AML-193 (cell line): ENCODE measurements around the gene LRRC10B.

Experiments
- DNase-seq, 2 experiments: peaks; one replicate each; lab custom pipeline; 2025; lab: John Stamatoyannopoulos, UW

Gene LRRC10B

DNA sequence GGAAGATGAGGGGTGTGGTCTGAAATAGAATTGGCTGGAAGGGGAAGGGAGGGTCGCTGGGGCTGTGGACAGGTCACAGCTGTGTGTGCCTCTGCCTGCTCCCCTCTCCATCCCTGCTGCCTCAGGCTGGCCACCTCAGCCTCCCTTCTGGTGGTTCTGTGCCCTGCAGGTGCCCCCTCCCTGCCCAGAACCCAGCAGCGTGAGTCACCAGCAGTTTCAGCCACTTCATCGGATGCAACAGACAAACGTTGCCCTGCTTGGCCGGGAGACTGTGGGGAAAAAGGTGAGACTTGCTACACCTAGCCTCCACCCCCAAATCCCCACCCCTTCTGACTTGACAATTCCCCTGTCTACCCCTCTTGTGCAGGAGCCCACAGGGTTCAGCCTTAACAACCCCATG lies 21.8 kb upstream of the LRRC10B start:
- no peak for DNase-seq

DNA sequence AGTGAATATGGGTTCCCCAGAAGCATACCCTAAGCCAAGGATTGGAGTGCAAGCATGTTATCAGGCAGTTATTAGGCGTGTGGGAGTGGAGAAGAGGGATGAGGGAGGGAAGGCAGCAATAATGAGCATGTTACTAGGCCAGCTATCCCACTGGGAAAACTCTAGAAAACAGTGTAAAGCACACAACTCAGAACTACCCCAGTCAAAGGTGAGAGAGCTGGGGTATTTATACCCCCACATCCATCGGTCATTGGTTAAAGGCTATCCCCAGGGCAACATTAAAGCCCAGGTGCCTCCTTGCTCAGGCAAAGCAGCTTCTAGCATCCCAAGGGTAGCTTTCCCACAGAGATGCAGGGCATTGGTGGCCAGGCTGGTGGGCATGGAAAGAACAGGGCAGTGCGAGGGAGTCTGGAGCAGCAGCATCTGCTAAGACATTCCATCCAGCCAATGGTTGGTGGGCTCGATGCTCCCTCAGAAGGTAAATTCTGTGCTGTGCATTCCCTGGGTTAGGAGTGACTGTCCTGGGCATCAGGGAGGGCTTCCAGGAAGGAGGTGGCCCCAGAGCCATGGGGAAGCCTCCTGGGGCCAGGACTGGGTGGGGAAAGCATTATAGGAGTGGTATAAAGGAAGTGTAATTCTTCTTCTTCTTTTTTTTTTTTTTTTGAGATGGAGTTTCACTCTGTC lies 21.1 kb upstream of the LRRC10B start:
- DNase-seq, result no peak

DNA sequence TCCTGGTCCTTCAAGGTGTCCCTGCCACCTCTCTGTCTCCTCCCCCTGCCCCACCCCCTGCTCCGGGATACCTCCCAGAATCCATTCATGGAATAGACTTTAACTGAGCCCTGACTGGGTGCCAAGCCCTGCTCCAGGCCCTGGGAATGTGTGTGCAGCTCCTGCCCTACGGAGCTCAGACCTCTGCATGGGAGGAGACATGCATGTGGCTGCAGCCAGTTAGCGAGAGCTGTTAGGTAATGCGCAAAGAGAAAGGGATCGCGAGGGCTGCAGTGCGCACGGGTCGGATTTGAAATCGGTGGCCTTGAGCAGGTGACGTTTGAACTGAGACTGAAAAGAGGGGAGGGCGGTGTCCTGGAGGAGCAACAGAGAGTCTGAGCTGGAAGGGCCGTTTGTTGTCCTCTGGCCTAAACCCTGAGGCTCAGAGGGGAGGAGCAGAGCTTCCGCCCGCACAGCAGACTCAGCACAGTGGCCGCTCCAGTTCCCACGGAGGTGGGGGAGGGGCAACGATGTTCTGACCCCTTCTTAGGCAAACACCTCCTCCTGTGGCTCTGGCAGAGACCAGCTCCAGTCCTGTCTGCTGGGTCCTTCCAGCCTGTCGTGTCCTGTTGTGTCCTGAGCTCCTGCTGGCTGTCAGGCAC lies 19.8 kb upstream of the LRRC10B start:
- no peak for DNase-seq

DNA sequence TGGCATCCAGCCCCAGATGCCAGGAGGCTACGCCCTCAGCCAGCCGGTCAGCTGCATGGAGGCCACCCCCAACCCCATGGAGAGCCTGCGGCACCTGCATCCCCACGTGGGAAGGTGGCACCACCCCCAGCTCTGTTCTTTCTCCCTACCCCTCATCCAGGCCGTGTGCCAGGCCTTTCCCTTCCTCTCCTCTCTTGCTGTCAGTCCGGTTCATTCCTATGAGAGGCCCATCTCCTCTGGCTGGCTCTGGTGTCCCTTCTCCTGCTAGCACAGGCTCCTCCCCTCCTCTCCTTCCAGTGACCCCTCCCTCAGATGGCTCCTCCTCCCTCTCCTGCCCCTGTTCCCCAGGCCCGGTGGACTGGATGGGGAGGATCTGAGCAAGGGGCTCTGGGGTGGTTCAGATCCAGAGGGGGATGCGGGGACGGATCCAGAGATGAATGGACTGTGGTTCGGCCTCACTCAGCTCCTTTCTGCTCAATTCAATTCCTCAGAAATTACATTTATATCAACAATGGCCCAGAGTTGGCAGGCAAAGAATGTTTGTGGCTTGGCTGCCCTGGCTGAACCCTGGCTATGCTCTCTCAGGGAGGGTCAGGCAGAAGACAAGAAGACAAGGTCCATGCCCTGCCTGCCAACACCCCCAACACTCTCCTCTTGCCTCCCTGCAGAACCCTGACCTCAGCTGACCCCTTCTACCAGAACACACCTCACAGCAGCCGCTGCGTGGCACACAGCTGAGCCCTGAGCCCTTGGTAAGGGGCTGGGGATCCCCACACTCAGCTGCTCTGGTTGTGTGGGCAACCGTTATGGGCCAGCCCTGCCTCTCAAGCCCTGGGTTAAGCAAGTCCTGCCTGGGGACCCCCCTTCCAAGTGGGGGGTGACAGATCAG lies 18.5 kb upstream of the LRRC10B start:
- DNase-seq, result no peak

DNA sequence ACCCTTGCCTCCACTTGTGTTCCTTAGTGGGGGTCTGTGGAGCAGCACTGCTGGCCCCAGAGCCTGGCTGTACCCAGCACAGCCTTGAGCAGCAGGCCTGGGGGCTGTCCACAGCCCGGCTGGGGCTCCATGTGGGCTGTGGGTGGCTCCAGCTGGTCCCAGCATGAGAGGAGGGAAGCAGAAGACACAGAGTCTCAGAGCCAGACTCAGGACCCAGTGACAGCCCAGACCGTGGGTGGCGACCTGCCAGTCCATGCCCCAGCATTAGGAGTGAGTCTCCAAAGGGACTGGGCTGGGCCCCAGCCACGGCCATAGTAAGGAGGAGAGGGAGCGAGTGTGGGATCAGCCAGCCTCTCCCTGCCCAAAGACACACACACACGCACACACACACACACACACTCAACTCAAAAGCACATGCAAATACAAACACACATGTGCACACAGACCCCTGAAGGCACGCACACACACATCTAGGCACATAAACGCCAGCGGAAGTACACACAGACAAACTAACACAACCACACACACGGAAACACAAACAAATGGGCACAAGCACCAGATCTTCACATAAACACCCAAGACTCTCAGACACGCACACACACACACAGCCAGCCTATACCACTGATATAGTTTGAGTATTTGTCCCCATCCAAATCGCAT lies 16.7 kb upstream of the LRRC10B start:
- DNase-seq, result no peak

DNA sequence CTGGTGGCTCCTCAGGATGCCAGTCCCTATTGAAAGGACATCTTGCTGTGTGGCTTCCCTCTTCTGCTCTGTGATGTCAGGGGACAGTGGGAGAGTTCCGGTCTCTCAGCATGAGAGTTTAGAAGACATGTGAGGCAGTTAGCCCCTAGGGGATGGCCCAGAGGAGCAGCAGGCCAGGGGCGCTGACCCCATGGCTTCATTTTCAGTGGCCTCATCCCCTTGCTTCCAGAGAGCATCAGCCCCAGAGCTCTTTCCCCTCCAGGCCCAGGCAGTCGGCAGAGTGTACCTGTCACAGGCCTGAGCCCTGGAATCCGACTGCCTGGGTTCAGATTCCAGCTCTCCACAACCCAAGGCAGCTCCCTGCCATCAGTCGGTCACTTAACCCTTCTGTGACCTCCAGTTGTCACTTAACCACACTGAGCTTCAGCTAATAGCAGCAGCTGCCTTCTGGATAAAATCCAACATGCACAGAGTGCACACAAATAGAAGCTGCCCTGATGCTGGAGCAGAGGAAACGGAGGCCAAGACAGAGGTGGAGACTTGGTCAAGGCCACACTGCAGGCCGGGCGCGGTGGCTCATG lies 14.1 kb upstream of the LRRC10B start:
- DNase-seq, result no peak

DNA sequence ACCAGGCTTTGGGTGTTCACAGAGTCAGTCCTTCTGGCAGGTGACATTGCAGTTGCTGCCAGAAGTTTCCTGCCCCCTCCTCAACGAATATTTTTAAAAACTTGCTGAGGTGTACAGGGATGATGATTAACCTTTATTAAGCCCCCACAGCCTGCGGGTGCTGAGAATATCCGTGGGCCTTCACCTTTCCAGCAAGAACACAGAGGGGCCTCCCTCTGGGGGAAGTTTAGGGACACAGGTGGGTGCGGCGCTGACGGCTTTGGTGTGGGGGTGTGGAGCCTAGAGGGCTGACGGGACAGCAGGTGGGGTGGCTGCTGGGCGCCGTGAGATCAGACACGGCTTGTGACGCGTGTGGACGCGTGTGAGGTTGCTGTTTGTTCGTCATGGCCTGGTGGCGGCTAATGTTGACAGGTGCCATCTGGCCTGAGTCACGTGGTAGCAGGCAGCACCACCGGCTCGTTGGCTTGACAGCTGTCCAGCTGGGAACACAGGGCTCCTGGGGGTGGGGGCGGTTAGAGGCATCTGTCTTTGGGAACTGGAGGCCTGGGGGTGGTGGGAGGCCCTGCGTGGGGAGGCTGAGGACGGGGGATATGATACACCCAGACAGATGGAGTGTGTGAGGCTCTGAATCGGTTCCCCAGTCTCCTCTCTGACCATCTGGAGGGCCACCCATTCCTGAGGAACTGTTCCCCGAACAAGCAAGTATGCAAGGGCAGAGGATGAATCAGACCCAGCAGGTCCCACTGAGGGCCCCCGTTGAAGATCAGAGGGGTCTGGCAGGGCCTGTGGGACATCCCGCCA lies 12.5 kb upstream of the LRRC10B start:
- no peak for DNase-seq

DNA sequence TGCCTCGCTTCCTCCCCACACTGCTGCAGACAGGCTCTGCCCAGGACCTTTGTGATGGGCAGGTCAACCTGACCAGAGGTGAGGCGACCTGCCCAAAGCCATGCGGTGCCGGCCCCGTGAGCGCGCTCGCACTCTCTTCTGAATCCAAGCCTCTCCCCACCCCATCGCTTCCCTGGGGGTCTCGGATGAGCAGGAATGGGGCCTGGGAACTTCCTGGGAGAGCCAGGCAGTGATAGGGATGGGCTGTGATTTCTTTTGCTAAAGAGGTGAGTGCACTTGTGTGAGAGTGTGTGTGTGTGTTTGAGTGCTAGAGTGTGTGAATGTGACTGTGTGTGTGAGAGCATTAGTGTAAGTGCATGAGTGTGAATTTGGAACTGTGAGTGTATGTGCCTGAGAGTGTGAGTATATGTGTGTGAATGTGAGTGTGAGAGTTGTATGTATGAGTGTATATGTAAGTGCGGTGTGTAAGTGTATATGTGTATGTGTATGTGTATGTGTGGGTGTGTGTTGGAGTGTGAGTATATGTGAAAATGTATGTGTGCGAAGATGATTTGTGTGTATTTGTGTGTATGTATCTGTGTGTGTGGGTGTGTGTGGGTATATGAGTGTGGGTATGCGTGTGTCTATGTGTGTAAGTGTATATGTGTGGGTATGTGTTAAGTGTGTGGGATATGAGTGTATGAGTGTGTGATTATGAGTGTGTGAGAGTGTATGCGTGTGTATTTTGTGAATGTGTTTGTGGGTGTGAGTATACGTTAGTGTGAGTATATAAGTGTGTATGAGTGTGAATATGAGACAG lies 11.7 kb upstream of the LRRC10B start:
- no peak for DNase-seq

DNA sequence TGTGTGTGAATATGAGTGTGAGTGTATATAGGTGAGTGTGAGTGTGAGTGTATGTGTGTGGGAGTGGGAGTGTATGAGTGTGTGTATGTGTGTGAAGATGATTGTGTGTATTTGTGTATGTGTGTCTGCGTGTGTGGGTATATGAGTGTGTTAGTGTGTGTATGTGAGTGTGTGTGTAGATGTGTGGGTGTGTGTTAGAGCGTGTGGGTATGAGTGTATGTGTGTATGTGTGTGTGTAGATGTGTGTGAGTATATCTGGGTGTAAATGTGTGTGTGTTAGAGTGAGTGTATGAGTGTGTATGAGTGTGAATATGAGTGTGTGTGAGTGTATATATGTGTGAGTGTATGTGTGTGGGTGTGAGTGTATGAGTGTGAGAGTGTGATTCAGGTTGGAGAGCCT lies 11.1 kb upstream of the LRRC10B start:
- no peak for DNase-seq

DNA sequence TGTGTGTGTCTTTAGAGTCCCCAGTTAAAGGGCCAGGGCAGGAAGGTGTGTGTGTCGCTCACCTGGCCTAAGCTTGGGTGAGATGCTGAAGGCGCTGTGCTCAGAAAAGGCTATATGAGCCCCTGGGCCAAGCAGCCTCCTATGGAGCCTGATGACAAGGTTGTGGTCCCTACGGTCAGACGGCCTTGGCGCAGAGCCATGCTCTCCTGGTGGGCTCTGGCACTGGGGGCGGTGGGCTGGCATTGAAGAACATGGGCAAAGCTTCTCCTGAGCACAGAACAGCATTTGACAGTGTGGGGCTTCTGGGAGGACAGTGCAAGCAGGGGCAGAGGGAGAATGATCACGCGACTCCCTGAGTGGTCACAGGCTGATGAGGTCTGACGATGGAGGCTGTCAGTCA lies 10.7 kb upstream of the LRRC10B start:
- no peak for DNase-seq

DNA sequence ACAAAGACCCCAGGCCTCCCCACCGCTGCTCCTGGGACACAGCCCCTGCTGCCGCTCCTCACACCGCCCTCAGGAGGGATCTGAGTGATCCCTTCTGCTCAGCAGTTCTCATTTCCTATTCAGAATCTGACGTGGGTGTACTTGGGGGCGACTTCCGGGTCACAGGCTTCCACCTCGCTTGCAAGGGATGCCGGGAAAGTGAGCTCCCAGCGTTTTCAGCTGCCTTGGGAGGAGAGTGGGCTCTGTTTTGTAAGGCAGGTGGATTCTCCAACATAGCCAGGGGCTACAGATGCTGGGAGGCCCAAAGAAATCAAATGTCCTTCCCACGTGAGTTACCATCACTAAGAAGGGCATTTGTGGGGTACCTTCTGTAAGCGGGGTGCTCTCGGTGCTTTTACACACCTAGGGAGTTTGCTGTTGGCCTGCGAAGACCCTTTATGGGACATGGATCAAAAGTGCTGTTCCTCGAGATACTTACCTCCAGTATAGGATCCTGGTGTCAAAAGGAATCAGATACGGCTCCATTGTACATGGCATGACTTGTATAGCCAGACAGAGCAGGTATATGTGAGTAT lies 9.7 kb upstream of the LRRC10B start:
- DNase-seq, result no peak

DNA sequence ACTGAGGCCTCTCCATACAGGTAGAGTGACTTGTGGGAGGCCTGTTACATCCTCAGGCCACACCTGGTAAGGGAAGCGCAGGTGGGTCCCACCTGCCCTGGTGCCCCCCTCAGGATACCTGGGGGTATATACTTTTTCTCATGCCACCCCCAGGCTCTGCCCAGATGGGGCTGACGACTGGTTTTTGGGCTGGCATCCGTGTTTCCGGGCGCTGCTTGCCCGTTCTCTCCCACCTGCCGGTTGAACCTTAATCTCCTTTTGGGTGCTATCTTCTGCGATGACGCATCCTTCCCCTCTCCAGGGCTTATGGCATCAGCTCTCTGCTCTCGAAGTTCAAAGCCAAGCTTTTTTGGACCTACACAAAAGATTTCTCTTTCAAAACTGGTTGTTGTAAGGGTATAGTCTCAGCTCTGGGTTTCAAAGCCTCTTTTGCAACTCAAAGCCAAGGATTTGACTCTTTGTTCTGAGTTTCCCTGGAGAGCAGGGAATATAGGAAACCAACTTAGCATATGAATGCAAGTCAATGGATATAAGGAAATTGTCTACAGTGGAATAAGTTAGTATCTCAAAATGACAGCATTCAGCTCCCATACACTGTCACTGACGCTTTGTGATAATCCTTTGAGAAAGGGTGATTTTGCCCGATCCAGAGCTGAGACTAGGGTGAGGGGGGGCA lies 8.6 kb upstream of the LRRC10B start:
- no peak for DNase-seq

DNA sequence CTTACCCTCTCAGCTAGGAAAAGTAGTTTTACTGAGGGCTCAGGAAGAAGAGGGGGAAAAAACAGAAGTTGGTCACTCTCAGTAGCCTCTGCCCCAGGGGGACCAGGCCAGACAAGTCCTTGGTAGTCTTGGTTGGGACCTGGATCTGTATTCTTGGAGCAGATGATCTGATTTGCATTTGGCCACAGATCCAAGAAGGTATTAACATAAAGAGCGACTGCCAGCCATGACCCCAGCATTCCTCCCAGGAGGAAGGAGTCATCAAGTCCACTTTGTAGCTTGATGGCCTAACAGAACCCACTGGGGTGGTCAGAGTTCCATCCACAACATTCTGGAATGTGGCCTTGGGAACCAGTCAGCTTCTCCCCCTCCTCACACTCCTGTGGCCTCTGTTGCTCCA lies 6.0 kb upstream of the LRRC10B start:
- no peak for DNase-seq

DNA sequence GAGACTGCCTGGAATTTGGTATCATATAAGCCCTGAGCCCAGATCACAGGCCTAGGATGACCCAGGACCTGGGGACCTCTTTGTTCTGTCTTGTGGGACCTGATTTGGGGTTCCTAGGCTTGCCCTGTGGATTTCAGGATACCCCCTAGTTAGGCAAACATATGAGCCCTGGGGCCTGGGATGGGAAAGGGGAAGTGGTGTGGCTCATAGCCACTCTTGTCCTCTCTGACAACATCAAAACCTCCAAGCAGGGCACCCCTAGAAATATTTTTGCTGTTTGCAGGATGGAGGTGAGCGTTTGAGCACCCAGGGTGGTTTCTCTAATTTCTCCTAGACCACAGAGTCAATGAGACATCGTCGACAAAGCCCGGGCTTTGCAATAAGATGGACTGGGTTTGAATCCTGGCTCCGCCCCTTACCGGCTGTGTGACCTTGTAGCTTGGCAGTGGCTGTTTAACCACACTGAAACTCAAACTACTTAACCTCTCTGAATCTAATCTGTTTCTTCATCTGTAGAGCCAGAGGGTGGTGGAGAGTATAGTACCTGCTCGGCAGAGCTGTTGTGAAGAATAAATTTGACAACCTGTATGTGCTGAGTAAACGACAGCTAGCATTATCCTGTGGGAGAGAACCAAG lies 5.3 kb upstream of the LRRC10B start:
- DNase-seq, result no peak

DNA sequence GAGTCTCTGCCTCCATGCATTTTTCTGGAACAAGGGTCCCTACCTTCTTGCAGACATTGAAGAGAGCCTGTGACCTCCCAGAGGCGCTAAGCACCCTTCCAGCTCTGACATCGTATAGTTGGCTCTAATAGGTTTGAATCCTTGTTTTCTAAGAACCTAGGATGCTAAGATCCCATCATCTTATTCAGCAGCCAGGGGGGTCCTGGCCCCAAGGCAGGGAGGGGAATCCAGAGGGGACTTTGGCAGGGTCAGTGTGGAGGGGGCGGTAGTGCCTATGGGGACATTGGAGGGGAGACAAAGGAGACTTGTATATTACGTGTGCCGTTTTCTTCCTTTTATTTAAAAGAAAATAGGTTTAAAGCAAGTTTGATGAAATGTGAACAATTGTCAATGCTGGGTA lies 3.4 kb upstream of the LRRC10B start:
- DNase-seq, result no peak

DNA sequence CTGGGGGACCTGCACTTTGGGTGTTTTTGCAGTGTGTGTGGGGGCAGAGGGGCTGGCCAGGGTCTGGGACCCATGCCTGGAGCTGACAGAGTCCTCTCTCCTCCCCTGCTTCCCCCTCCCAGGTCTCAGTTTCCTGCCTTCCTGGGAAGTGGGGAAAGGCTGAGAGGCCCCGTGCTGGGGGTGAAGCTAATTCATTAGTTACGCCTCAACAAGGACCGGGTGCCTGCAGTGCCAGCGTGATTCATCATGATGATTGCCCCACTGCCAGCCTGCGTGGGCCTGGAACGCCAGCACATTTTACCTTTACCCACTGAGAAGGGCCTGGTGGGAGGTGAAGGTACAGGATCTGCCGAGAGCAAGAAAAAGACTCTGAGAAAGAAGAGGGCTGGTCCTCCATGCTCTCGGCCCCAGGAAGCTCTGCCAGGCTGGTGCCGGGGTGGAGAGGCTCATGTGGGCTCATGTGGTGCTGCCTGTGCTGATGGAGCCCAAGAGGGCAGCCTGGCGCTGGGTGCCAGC lies 2.9 kb upstream of the LRRC10B start:
- DNase-seq, result no peak

DNA sequence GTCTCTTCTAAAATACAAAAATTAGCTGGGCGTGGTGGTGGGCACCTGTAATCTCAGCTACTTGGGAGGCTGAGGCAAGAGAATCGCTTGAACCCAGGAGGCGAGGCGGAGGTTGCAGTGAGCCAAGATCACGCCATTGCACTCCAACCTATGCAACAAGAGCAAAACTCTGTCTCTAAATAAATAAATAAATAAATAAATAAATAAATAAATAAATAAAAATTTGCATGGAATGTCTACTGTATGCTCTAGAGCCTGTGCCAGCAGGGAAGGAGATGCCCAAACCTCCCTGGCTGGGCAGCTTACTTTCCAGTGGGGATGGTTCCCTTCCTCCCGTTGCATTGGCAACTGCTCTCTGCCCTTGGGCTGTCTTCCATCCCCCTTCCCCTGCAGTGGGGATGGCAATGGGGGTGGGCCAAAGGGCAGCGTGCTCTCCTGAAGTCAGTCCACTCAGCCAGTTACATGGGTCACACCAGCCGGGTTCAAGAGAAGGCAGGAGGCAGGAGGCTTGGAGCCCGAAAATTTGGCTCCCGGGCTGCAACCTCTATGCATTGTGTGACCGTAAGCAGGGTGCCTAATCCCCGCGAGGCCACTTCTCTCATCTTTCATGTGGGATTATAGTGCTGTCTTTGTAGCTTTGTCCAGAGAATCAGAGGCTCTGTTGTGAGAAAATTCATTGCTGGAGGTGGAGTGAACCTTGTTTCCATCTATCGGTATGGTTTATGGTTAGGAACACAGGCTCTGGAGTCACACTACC lies 1.4 kb upstream of the LRRC10B start:
- no peak for DNase-seq
